HL-60/S4 treated with retinoic acid at 250 ng/mL for 4 days and 3 days (cell line): ENCODE measurements around the gene RBPJ.
"Not testable (repeated sequence)": the region's sequence is repeated elsewhere in the genome, so short reads cannot be mapped to it uniquely, and the experiment has no call there.

ENCODE experiments used
- in situ Hi-C: fragments of 300-500 bp; cut with MboI; formaldehyde crosslinking; loops from 2 replicates; pipeline ENCODE4 v1.7.0; 2022; ENCODE audit warnings: low sequenced_read_pairs

RBPJ gene

DNA sequence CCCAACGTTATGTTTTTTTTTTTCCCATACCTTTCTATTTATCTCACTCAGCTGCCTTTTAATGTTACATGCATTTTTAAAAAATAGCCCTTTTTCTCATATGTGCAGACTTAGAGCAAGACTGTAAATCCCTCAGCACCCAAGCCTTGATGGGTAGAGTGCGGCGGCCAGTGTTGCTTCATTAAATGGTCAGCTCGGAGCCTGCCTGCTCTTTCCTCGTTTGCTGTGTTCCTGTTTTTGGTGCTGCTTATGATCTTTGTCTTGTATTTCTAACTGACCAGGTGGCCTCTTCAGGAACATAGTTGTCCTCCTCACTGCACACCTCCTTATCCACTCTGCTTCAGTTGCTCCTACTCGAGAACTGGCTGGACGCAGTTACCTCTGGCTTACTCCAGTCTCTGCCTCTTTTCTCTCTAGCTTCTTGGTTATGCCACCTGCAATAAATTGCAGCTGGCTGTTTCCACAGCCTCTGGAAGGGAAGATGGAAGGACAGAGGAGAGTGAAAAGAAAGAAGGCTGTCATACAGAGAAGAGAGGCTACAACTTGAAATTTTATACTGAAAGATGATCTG, 10.7 kb downstream of the RBPJ start:
- in situ Hi-C loops, result no loop called here

DNA sequence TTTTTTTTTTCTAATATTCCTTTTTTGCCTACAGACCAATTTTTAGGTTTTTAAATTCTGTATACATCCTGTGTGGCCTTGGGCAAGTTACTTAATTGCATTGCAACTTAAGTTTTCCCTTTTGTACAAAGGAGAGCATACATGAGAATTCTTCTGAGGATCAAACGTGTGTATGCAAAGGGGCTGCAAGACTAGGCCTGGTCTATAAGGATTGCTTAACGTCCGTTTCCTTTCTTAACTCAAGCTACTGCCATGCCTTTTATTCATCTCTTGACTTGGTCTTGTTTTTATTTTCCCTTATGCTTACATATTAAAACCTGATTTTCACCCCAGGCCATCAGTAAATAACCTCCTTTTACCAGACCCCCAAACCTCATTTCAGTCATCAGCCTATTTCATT, 13.6 kb downstream of the RBPJ start:
- in situ Hi-C loops, result no loop called here

DNA sequence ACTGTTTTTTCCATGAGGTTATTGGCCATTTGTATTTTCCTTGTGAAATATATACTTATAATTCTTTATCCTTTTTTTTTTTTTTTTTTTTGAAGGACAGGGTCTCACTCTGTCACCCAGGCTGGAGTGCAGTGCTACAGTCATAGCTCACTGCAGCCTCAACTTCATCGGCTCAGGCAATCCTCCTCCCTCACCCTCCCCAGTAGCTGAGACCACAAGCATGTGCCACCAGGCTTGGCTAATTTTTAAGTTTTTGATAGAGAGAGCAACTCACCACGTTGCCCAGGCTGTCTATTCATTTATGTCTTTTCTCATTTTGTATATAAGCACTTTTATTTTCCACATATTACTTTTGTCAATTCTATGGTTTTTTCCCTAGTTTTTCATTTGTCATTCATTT, 16.8 kb downstream of the RBPJ start:
- in situ Hi-C loops, result no loop called here

DNA sequence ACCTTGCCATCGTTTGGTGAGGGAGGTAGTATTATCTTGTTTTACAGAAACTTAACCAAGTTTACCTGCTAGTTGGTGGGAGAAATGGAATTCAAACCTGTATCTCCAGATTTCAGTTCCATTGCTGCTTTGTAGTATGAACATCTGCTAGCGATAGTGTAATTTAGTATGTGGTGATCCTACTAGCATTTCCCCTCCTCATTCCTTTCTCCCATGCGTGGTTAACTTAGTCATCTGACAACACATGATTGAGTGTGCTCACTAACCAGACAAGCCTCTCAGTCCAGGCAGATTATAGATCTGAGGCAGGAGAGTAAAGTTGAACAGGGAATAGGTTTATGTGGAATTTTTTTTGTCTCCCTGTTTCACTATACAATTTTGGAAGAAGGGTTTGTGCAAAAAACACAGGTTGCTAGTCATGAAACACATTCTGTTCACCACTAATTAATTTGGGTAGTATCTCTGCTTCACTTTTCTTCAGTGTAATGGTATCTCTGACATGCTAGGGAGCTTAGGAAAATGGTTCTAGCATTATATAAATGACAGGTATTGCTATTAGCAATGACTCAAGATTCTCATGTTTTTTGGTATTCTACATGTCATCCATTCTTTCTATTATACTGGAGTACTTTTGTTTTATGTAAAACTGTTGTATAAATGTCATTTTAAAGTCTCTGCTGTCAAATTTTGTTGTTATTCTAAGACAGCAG, 21.7 kb downstream of the RBPJ start:
- in situ Hi-C loops, result no loop called here

DNA sequence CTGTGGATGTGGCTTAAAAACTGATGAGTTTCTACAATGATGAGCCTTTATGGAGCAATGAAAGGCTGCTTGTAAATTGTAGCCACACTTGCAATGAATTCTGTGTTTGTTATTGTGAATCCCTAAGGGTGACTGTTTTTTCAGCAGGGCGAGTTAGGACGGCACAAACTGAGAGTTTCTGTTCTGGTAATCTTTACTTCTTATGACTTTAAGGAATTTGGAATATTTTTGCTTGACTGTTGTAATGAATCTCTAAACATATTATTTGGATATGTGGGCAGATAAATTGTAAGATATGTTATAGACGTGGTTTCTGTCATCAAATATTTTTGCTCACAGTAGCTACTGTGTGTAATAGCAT, 22.2 kb downstream of the RBPJ start:
- in situ Hi-C loops, result no loop called here

DNA sequence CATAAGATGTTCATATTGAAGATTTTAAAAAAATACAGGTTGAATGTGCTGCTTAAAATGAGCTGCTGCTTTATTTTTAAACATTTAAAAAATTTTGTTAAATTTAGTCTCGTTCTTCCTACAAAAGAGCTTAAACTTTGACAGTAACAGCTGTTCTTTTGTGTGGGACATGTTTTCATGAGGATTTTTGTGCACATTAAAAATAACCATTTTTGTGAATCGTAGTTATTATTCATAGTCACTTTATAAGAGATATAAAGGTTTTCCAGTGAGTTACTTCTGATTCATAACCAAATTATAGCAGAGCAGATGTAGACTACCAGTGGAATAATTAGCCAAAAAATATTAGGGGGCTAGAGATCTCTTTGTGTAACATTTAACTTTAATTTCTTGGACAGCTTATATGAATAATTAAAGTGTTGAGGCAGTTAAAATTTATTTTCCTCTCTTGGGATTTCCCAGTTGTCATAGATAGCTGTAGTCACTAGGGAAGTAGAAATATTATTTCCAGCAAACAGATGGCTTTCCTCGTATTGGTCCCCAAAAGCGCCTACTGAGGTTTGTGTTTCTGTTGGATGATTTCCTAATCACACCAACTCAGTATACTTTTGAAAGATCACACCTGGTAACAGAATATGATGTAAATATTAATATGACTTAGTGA, 24.2 kb downstream of the RBPJ start:
- in situ Hi-C loops, result no loop called here

DNA sequence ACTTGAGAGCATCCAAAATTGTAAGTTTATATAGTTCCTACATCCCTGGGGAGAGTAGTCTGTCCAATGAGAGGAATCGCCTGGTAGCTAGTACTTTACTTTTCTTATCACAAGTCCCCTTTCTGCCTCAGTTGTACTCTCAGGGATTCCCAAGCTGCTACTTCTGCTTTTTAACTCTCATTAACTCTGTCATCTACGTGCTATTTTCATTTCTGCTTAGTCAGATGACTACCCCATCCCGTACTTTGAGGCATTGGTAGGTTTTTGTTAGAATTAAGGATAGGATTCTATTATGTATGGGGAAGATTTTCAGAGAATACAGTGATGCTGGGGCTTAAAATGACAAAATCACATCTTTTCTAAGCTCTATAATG, 24.7 kb downstream of the RBPJ start:
- in situ Hi-C loops, result no loop called here

DNA sequence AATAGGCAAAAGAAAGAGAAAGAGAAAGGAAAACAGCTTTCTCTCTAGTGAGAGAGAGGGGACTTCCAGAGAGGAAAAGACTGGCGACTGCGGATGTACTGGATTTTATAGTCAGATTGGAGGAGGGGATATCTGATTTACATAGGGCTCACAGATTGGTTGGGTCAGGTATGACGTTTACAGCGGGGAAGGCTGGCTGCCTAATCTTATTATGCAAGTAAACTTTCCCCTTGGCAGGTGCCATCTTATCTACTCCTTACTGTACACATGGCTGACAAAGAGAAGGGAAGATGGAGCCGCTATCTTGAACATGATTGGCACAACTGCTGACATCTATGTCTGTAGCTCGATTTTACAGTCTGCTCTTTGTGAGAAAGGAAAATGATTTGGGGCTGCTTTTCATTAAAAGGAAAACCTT, 25.4 kb downstream of the RBPJ start:
- in situ Hi-C loops, result no loop called here

DNA sequence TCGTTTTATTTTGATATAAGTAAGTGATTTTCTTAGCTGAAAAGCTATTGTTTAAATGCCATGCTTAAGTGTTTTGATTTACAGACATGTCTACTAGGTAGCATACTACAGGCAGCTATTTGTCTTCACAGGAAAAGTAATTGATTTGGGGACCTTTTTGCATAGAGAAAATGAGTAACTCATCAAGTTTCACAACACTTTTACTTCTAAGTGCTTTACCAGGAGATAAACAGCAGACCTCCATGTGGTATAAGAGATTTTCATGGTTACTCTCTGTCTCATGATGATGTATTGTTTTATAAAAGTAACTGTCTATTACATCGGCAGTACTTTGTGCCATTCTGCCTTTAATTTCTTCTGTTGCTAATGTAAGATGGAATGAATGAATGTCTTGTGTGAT, 28.7 kb downstream of the RBPJ start:
- in situ Hi-C loops, result no loop called here

DNA sequence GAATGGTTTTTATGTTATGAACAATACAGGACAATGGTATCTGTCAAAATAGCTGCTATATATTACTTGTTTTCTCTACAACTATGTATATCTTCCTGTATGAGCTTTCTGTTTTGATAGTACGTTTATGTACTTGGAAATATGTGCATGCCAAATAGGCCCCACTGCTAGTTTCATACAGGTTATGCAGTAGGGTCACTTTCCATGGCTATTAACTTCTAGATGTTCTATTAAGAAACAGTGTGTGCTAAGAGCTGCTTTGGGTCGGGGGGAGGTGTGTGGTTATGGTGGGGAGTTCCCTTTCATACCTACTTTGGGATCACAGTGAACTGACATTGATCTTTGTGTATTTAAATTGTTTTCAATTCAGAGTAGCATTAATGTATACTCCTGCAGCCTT, 30.9 kb downstream of the RBPJ start:
- in situ Hi-C loops, result no loop called here

DNA sequence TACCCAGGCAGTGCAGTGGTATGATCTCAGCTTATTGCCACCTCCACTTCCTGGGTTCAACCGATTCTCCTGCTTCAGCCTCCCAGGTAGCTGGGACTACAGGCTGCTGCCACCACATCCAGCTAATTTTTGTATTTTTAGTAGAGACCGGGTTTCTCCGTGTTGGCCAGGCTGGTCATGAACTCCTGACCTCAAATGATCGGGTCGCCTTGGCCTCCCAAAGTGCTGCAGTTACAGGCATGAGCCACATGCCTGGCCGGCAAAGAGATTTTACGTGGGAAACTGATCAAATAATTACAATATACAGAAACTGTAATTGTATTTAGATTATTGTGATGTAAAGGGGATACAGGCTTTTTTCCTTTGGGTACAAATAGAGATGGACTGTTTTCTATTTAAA, 33.7 kb downstream of the RBPJ start:
- in situ Hi-C loops, result no loop called here

DNA sequence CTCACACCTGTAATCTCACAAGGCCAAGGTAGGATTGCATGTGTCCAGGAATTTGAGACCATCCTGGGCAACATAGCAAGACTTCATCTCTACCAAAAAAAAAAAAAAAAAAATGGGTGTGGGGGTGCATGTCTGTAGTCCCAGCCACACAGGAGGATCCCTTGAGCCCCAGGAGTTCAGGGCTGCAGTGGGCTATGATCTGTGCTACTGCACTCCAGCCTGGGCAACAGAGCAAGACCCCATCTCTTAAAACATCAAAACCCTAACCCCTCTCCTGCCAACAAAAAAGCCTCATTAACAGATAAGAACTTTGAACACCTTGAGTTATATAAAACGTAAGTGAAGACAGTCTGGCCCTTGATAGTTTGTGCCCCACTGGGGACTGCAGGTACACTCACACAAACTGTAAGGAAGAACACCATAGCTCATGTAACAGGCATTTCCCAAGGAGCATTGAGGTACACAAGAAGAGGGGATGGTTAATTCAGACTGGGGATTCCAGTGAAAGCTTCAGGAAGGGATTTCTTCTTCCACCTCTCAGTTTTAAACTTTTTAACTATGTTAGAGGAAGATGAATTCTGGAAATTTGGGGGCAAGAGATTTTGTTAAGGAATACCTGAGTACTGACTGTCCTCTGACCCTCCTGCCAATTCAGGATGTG, 34.7 kb downstream of the RBPJ start:
- in situ Hi-C loops, result no loop called here

DNA sequence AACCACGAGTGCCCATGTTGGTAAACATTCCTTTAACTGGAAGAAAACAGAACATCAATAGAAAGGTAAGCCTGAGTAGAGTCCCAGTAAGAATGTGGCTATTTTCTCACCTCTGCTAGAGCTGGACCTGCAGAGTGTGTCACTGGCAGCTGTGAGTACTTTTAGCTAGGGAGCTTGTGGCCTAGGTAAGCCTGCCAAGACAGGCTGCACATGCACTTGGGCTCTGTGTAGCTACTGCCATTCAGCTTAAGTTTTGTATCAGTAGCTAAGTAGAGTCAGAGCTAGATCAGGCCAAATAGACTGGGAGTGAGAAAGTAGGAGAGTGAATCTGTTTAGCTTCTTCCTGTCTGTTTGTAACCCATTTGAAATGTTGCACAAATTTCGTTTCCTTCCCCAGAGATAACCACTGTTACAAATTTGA, 35.3 kb downstream of the RBPJ start:
- in situ Hi-C loops, result no loop called here

DNA sequence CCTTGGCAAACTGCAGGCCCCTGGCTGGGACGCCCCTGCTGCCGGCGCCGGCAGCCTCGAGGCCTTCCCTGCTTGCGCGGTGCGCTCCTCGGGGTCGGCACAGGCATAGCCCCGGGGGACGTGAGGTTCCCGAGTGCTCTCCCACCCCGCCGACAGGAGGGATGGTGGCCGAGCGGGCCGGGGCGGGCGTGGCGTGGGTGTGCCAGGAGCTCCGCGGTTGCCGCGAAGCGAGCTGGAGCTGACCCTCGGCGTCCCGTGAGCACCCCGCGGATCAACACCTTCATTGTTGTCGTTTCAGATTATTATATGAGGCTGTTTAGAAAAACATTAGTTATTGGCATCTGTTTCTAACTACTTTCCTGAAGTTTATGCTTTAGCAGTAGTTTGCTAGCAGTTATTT, 38.7 kb downstream of the RBPJ start:
- in situ Hi-C loops, result not testable (repeated sequence)

DNA sequence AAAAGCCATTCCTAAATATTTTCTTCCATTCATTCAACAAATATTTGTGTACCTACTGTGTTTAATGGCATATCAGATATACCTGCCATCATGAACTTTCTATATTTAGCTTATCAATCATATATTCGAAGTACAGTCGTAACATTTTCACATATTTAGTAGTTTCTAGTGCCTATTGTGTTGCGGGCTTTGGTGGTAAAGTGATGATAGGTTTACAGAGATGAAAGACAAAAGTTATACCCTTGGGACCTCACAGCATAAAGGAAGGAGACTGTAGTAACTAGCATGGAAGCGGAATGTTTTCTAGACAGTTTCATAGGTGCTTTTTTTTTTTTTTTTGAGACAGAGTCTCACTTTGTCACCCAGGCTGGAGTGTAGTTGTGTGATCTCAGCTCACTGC, 39.5 kb downstream of the RBPJ start:
- in situ Hi-C loops, result no loop called here

DNA sequence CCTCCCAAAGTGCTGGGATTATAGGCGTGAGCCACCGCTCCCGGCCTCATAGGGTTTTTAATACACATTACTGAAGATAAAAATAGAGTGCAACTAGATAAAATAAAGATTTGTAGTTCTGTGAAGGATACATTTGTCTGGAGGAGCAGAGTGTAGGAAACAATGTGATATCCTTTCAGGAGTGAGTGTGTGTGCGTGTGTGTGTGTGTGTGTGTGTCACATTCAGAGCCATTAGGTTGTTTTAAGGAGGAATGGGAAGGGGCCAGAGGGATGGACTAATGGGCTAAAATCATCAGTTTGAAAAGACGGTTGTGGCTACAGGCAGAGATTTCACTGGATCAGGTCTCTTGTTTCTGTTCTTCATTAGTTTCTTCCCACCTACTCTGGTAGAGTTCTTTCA, 40.0 kb downstream of the RBPJ start:
- in situ Hi-C loops, result no loop called here

DNA sequence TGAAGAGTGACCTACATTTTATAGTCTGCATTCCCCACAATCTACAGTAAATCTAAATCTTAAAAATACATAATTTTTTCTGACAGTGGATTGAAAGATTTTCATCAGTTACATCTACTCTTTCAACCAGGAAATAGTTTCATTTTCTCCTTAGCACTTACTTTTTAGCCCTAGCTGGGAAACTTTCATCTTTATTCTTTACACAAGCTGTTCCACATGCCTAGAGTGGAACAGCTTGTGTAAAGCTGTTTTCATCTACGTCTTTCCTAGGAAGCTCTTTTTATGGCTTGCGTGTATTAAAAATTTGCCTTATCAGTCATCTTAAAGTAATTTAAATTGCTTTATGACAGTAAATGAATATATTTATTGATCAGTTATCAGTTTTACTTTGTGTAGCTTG, 40.5 kb downstream of the RBPJ start:
- in situ Hi-C loops, result no loop called here

DNA sequence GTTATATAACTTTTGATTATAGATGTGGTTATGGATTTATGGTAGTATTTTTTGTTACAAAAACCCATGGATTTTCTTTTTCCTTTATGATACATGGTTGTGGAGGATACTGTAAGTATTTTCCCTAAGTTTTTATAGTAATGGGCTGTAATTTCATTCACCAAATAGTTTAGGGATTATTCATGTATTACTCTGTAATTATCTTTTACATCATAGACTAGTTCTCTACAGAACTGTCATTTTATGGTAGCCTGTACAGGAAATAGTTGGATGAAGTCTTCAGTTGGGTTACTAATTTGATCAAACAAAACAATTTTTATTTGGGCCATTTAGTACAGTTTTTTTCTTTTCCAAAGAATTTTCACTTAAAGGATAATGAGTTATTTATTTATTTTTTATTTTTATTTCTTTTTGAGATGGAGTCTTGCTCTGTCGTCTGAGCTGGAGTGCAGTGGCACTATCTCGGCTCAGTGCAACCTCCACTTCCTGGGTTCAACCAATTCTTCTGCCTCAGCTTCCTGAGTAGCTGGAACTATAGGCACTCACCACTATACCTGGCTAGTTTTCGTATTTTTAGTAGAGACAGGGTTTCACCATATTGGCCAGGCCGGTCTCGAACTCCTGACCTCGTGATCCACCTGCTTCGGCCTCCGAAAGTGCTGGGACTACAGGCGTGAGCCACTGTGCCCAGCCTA, 42.1 kb downstream of the RBPJ start:
- in situ Hi-C loops, result no loop called here

DNA sequence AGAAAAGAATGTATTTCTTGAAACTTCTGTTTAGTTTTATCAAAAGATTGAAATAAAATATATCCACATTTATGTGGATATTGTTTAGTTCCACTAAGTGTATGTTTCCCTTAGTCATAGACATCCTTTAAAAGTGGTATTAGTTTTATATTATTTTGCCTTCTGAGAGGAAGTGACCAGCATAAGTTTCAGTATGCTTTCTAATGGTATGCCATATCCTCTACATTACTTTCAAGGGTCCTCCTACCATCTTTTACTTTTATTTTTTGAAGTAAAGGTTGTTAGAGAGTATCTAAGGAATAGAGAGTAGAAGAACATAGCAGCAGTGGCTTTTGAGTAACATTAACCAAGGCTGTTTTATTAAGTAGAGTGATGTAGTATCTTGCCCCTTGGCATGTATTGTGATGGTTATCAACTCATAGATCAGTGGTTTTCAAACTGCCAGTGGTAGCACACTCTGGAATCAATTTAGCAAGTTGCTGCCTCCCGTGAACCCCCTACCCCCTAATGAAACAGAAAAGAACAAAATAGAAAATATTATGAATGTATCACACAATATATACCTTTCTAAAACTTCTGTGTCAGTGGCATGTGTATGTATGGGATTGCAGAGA, 44.8 kb downstream of the RBPJ start:
- in situ Hi-C loops, result no loop called here

DNA sequence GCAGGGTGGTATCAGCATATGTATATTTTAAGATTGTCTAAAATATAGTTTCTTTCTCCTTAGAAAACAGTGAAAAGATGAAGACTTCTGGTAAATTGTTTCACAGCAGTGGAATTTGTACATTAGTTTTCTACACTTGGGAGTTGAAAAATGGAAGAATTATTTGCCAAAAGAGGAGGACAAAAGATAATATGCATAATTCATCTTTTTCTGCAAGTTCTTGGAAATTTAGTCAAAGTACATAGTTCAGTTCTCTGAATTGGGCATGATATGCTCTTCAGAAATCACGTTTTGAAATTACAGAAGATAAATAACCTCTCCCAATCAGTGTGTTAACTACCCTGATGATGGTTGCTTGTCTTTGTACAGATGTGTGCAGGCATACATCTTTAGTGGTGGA, 47.0 kb downstream of the RBPJ start:
- in situ Hi-C loops, result no loop called here

DNA sequence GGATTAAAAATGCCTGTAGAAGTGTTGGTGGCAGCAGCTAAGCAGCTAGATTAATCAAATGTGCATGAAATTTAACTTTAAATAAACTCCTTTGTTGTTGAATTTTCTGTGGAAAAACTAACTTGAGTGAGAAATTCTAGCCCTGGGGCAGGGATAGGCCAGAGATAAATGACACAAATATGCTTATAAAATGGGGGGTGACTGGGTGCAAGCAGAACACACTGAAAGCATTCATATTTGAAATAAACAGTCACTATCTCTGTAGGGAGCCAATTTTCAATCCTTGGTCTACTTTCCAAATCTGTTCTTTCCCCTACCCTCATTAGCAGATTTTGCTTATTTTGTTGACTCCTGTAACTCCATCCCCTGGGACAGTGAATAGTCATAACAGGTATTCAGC, 47.9 kb downstream of the RBPJ start:
- in situ Hi-C loops, result no loop called here
